ENCODE results near the gene TAF11. TPM values are rescaled to one million over a fixed set of nuclear protein-coding genes. Genes with fewer than 3 reads are reported as not detected.

The TAF11 gene
- total and polyA plus RNA-seq, 2 of the 8 experiments (the other 6 are each of a cell fraction or from before 2014, with no cell fraction given): 38.2 to 48.6 TPM

DNA sequence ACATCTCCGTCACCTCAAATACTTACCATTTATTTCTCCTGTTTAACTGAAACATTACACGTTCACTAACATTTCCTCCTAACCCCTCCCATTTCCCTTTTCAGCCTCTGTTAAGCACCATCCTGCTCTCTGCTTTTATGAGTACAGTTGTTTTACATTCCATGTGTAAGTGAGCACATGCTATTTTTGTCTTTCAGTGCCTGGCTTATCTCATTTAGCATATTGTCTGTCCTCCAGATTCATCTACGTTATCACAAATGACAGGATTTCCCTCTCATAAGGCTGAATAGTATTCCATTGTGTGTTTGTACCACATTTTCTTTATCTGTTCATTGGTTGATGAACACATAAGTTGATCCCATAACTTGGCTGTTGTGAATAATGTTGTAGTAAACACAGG lies 22.7 kb downstream of the TAF11 start:
- H3K4me2 ChIP-seq (ENCODE audit: insufficient read depth in 1 of 2, low read depth in 2 of 2, low read length in 2 of 2): no peak overlapping the region
- no peak overlapping the region for H3K23ac ChIP-seq (ENCODE audit: insufficient read length)
- no peak overlapping the region for H4K5ac ChIP-seq (ENCODE audit: insufficient read length, low read depth, low read length)
- H4K91ac ChIP-seq (replicated peaks; ENCODE audit: insufficient read length, low read length): no peak overlapping the region
- no peaks in the 10 kb centered on the region for H4K20me1 ChIP-seq (replicated peaks in 1 of 2; ENCODE audit: control insufficient read depth in 1 of 2, insufficient read depth in 2 of 2, low read length in 2 of 2)
- POLR2A ChIA-PET (ENCODE audit: partially characterized antibody): no interaction called here
- no peaks in the 10 kb centered on the region for H3K79me1 ChIP-seq (ENCODE audit: low read depth, low read length)
- no peaks in the 10 kb centered on the region for H3K4me1 ChIP-seq (replicated peaks in 1 of 4; ENCODE audit: control insufficient read depth in 3 of 4, insufficient read depth in 4 of 4, low read length in 3 of 4)
- no peak overlapping the region for H2AFZ ChIP-seq (ENCODE audit: low read length)
- DNase-seq (ENCODE audit: low read depth in 1 of 2, low spot score in 2 of 2): no peak
- H3K9me3 ChIP-seq (ENCODE audit: insufficient read depth in 2 of 2, low read depth in 1 of 2, low read length in 1 of 2): no peaks in the 10 kb centered on the region
- H3K56ac ChIP-seq (replicated peaks; ENCODE audit: insufficient read length, low read depth, low read length): no peak overlapping the region
- H3K23me2 ChIP-seq (ENCODE audit: low read depth, low read length): no peaks in the 10 kb centered on the region
- no peak overlapping the region for H2BK15ac ChIP-seq (ENCODE audit: low read length)
- H2BK5ac ChIP-seq (ENCODE audit: low read depth, low read length): no peak overlapping the region
- H2BK20ac ChIP-seq (ENCODE audit: low read length): no peak overlapping the region
- FAIRE-seq: no peak
- H3K9ac ChIP-seq (replicated peaks in 1 of 4; ENCODE audit: extremely low read depth in 1 of 4, low read depth in 3 of 4, low read length in 3 of 4): no peak overlapping the region
- H3K14ac ChIP-seq (ENCODE audit: insufficient read length): no peak overlapping the region
- 91 to 100% methylated on average over 2 to 3 of the region's 3 CpGs for WGBS, 2 experiments (ENCODE audit: extremely low coverage in 1 of 2, insufficient coverage in 1 of 2, insufficient read length in 1 of 2, insufficient replicate concordance in 2 of 2, low coverage in 1 of 2, low lambda C conversion rate in 2 of 2, missing lambda C conversion rate in 1 of 2)
- H2BK12ac ChIP-seq (ENCODE audit: low read depth, low read length): no peak overlapping the region
- H4K8ac ChIP-seq (ENCODE audit: extremely low read depth, insufficient read depth, low read length): no peak overlapping the region
- H2AK5ac ChIP-seq (ENCODE audit: low read depth, low read length): no peak overlapping the region
- H3K27me3 ChIP-seq (replicated peaks in 1 of 4; ENCODE audit: control insufficient read depth in 3 of 4, extremely low read depth in 1 of 4, insufficient read depth in 3 of 4, low read length in 3 of 4): no peaks in the 10 kb centered on the region
- H3K4ac ChIP-seq (replicated peaks; ENCODE audit: insufficient read length, low read depth, low read length): no peak overlapping the region
- no peak overlapping the region for H3K18ac ChIP-seq (ENCODE audit: extremely low read depth, low read length)
- 0 out of 4 replicates have a peak, but pooled peaks cover 0 to 1% of the 10 kb centered on the region in 2 experiments for H3K79me2 ChIP-seq (ENCODE audit: control insufficient read depth in 1 of 2, insufficient read depth in 2 of 2, low read length in 2 of 2)
- H3K36me3 ChIP-seq (ENCODE audit: control insufficient read depth in 2 of 4, insufficient read depth in 4 of 4, low read length in 3 of 4): peaks cover 3 to 41% (median 16%) of the 10 kb centered on the region in 4 experiments; a peak in 4 of 8 replicates
- no peak overlapping the region for H3K4me3 ChIP-seq (ENCODE audit: extremely low read depth in 1 of 4, insufficient read depth in 2 of 4, low read depth in 3 of 4, low read length in 4 of 4)
- CTCF ChIA-PET (ENCODE audit: partially characterized antibody): interaction anchor here (0.8 to 1.4 kb wide), 3 partner anchors 10 to 175 kb away, joined by 3 read pairs; no protein-coding TSS in a partner anchor
- no peak overlapping the region for H2BK120ac ChIP-seq (replicated peaks; ENCODE audit: low read depth, low read length)
- H3K27ac ChIP-seq (ENCODE audit: low read depth, low read length): no peak overlapping the region
- TF ChIP-seq RNF2 (IDR thresholded peaks at IDR 0.05; ENCODE audit: borderline replicate concordance, low read depth, low read length, missing control alignments, poor library complexity, severe bottlenecking) (no peak), TAF7 (optimal IDR thresholded peaks at IDR 0.05; ENCODE audit: borderline replicate concordance, low read depth, low read length) (no peak), SP1 (IDR thresholded peaks at IDR 0.05; ENCODE audit: low read depth, low read length) (no peak), CREB1 (IDR thresholded peaks at IDR 0.05) (no peak), POLR2A (IDR thresholded peaks at IDR 0.05; ENCODE audit: control extremely low read depth in 1 of 2, low read depth in 2 of 2, low read length in 2 of 2) (no peak), CHD1 (IDR thresholded peaks at IDR 0.05; ENCODE audit: low read depth, low read length) (no peak), TEAD4 (IDR thresholded peaks at IDR 0.05; ENCODE audit: low read depth, low read length) (no peak), ZNF274 (IDR thresholded peaks at IDR 0.05; ENCODE audit: borderline replicate concordance, extremely low read depth, low read length) (no peak), SIN3A (conservative IDR thresholded peaks at IDR 0.05 in 1 of 2, IDR thresholded peaks at IDR 0.05 in 1 of 2; ENCODE audit: low read depth in 1 of 2, low read length in 2 of 2) (no peak), FOSL1 (IDR thresholded peaks at IDR 0.05; ENCODE audit: insufficient read depth, low read depth, low read length) (no peak), POLR2AphosphoS5 (IDR thresholded peaks at IDR 0.05; ENCODE audit: low read depth, low read length) (no peak)
- TF ChIP-seq, protein P1, sequence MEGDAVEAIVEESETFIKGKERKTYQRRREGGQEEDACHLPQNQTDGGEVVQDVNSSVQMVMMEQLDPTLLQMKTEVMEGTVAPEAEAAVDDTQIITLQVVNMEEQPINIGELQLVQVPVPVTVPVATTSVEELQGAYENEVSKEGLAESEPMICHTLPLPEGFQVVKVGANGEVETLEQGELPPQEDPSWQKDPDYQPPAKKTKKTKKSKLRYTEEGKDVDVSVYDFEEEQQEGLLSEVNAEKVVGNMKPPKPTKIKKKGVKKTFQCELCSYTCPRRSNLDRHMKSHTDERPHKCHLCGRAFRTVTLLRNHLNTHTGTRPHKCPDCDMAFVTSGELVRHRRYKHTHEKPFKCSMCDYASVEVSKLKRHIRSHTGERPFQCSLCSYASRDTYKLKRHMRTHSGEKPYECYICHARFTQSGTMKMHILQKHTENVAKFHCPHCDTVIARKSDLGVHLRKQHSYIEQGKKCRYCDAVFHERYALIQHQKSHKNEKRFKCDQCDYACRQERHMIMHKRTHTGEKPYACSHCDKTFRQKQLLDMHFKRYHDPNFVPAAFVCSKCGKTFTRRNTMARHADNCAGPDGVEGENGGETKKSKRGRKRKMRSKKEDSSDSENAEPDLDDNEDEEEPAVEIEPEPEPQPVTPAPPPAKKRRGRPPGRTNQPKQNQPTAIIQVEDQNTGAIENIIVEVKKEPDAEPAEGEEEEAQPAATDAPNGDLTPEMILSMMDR (IDR thresholded peaks at IDR 0.05; ENCODE audit: control extremely low read depth in 1 of 3, insufficient read depth in 1 of 3, low read depth in 1 of 3, low read length in 3 of 3): no peak
